Fibroblast of skin of right quadriceps (primary cell): ENCODE data around the gene RUSF1.
"Not testable (repeated sequence)": the region's sequence is repeated elsewhere in the genome, so short reads cannot be mapped to it uniquely, and the experiment has no call there.

Source experiments
- DNase-seq: peaks from one replicate; pipeline ENCODE4 v3.0.0-alpha.2; 2013

The RUSF1 gene

GRCh38 chr16:31513884-31514283, 5.7 kb upstream of the RUSF1 start:
- DNase-seq, result no peak

DNA sequence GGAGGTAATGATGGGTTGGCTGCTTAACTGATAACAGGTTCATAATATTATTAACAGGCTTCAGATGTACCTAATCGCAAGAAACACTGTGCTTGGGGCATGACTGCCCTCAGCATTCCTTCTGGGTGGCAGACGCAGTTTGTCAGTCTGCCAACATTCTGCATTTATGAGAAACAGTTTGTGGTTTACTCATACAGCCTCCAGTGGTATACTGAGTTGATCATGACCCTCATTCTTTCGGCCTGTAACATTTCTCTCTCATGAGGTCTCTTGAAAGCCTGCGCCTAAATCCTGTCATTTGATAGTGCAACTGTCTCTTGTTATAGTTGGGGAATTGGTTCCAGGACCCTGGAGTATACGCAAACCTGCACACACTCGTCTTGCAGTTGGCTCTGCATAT, 4.9 kb upstream of the RUSF1 start:
- peak; percentile 80 for DNase-seq

DNA sequence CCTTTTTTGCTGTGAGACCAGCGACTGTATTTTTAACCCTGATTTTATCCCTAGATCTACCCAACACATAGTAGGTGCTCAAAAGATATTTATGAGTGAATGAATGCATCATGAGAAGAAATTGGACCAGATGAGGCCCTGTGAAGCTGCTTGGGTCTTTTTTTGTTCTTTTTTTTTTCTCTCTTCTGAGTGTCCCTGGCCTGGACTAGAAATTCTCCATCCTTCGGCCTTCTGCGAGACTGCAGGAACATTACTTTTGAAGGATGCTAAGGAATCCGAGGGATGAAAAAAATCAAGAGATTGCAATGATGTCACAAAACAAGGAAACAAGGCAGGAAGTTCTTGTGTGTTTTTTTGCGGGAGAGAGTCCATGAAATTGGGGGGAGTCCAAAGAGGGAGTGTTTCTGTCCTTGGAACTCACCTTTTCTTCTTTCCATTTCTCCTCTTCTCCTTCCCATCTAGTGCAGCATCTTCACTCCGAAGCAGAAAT, 560 bp upstream of the RUSF1 start:
- peak; percentile 63 for DNase-seq

- no peak for DNase-seq
Measured at GRCh38 chr16:31507617-31507928, 618 bp downstream of the RUSF1 start.

DNA sequence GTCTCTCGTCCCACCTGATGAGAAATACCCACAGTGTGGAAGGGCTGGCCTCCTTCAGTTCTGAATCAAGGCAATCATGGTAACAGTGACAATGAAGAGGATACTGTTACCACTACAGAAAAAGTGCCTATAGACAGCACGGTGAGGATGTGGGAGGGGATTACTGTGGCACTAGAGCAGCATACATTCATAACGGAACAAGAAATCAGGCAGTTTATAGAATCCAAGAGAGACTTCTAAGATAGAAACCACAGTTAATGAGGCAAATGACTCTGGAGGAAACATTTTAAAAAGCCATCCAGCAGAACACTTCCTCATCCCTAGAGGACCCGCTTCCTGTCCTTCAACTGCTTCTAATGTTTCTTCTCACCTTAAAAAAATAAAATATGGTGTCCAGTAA, 2.7 kb downstream of the RUSF1 start:
- no peak for DNase-seq

DNA sequence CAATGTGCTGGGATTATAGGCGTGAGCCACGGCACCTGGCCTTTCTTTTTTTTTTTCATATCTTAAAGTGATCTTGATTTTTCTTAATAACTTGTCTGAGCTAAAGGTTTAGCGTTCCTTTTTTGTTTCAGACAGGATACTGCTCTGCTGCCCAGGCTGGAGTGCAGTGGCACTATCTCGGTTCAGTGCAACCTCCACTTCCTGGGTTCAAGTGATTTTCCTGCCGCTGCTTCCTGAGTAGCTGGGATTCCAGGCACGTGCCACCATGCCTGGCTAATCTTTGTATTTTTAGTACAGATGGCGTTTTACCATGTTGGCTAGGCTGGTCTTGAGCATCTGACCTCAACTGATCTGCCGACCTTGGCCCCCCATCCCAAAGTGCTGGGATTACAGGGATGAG, 4.0 kb downstream of the RUSF1 start:
- DNase-seq, result no peak

DNA sequence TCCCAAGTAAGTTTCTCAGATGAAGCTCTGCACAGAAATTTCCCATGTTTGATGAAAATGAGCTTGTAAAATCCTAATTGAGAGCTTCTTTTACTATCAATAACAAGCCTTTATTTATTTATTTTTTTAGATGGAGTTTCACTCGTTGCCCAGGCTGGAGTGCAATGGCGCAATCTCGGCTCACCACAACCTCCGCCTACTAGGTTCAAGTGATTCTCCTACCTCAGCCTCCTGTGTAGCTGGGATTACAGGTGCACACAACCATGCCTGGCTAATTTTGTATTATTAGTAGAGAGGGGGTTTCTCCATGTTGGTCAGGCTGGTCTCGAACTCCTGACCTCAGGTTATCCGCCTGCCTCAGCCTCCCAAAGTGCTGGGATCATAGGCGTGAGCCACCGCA, 4.6 kb downstream of the RUSF1 start:
- DNase-seq, result not testable (repeated sequence)

DNA sequence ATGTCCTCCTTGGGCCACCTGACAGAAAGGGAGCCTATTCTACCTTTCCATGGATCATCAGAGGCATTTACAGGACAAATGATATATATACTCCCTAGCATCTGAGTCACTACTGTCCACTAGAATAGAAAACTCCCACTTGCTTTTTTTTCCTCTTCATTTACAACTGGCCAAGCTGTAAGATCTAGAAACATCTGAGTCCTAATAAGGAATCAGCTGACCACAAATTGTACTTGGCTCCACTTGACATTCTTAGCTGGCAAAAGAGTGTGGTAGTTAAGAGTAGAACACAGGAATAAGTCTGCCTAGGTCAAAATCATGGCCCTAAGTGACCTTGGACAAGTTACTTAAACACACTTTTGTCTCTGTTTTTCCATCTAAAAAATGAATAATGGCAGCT, 5.2 kb downstream of the RUSF1 start:
- no peak for DNase-seq

DNA sequence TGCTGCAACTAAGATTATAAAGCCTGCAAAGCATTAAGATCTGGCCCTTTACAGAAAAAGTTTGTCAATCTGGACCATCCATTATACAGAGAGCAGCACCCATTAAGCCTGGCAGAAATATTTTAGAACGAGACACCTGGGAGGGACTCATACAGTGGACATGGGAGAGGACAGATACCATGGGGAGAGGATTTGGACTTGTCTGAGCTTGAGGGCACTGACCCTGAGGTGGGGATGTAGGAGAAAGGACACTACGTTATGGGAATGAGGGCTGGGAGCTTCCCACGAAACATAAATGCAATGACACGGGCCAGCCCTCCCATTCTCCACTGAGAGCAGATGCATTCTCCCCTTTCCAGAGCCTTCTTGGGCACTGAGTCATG, 6.2 kb downstream of the RUSF1 start:
- no peak for DNase-seq

DNA sequence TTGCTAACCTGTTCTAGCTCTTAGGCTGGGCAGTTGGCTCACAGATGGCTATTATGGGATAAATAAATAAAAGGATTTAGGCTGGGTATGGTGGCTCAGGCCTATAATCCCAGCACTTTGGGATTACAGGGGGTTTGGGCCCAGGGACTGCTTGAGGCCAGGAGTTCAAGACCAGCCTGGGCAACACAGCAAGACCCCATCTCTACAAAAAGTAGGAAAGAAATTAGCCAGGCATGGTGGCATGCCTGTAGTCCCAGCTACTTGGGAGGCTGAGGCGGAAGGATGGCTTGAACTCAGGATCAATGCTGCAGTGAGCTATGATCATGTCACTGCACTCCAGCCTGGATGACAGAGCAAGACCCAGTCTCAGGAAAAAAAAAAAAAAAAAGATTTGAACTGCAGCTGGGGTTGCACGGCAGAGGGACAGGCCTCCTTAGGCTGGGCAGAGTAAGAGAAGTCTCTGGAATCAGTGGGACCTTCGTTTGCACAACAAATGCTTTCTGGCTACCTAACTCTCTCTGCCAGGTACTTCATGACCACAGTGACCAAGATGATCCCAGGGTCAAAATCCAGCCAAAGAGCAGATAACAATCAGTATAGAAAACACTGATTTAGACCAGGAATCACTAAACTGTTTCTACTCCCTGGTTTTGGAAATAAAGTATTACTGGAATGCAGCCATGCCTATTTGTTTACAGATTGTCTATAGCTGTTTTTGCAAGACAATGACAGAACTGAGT, 6.8 kb downstream of the RUSF1 start:
- DNase-seq, result no peak

- no peak for DNase-seq
Measured at GRCh38 chr16:31499928-31500327, 8.3 kb downstream of the RUSF1 start.

DNA sequence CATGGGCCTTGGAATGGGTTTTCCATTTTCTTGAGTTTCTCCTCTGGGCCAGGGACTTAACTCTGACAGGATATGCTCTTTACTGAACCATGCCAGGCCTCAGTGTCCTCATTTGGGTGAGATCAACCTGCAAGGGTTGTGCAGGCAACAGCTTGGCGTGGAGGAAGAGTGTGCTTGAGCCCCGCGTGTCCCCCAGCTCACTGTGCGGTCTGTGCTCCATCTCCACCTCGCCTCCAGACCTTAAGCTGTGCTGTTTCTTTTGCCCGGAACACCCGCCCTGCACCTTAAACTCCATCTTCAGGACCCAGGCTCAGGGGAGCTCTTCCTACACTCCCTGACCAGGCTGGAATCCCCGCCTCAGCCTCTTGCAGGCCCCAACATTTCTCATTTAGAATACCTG, 9.7 kb downstream of the RUSF1 start:
- DNase-seq, result no peak

- DNase-seq, result no peak
Measured at GRCh38 chr16:31496670-31497069, 11.5 kb downstream of the RUSF1 start.

GRCh38 chr16:31493506-31494125, 14.6 kb downstream of the RUSF1 start:
- no peak for DNase-seq

- DNase-seq, result no peak
Measured at GRCh38 chr16:31491778-31492418, 16.3 kb downstream of the RUSF1 start.

- no peak for DNase-seq
Measured at GRCh38 chr16:31489616-31490584, 18.3 kb downstream of the RUSF1 start.

DNA sequence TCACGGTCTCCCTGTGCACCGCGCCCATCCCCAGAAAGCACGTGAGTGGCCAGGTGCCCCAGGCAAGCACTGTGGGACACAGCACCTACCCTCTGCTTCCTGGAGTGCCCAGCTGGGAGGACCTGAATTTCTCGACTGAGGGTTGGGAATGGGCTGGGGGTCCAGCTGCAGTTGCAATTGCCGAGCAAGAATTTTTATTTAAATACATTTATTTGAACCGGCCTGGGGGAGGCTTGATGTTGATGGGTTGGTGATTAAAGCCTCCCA, 19.0 kb downstream of the RUSF1 start:
- no peak for DNase-seq

- DNase-seq, result no peak
Measured at GRCh38 chr16:31488468-31489297, 19.5 kb downstream of the RUSF1 start.

GRCh38 chr16:31487720-31488467, 20.3 kb downstream of the RUSF1 start:
- no peak for DNase-seq

GRCh38 chr16:31487071-31487719, 21.0 kb downstream of the RUSF1 start:
- no peak for DNase-seq

- no peak for DNase-seq
Measured at GRCh38 chr16:31486045-31486444, 22.1 kb downstream of the RUSF1 start.
